ENCODE data around the gene DDX10.

The DDX10 gene

GRCh38 chr11:108939135-108939534, 274.3 kb downstream of the DDX10 start:
- no peak for DNase-seq (ENCODE audit: low spot score)

GRCh38 chr11:108943853-108944252, 279.0 kb downstream of the DDX10 start:
- no peak for DNase-seq (ENCODE audit: low spot score)

- DNase-seq (ENCODE audit: low spot score) = no peak
Observed at GRCh38 chr11:108944471-108945178, 279.8 kb downstream of the DDX10 start.

- DNase-seq (ENCODE audit: low spot score) = no peak
Observed at GRCh38 chr11:108945341-108945740, 280.5 kb downstream of the DDX10 start.

- no peak for DNase-seq (ENCODE audit: low spot score)
Observed at GRCh38 chr11:108947654-108948570, 283.0 kb downstream of the DDX10 start.

GRCh38 chr11:108958368-108959104, 293.7 kb downstream of the DDX10 start:
- DNase-seq (ENCODE audit: low spot score) = no peak

GRCh38 chr11:108959105-108959761, 294.4 kb downstream of the DDX10 start:
- no peak for DNase-seq (ENCODE audit: low spot score)

GRCh38 chr11:108959874-108960273, 295.0 kb downstream of the DDX10 start:
- no peak for DNase-seq (ENCODE audit: low spot score)

GRCh38 chr11:108960501-108960900, 295.6 kb downstream of the DDX10 start:
- no peak for DNase-seq (ENCODE audit: low spot score)

- DNase-seq (ENCODE audit: low spot score) = no peak
Observed at GRCh38 chr11:108961095-108961494, 296.2 kb downstream of the DDX10 start.

- no peak for DNase-seq (ENCODE audit: low spot score)
Observed at GRCh38 chr11:108963118-108963517, 298.2 kb downstream of the DDX10 start.

GRCh38 chr11:108965306-108966001, 300.6 kb downstream of the DDX10 start:
- no peak for DNase-seq (ENCODE audit: low spot score)

- no peak for DNase-seq (ENCODE audit: low spot score)
Observed at GRCh38 chr11:108966206-108966605, 301.3 kb downstream of the DDX10 start.

- no peak for DNase-seq (ENCODE audit: low spot score)
Observed at GRCh38 chr11:108966978-108967377, 302.1 kb downstream of the DDX10 start.

GRCh38 chr11:108967571-108967970, 302.7 kb downstream of the DDX10 start:
- DNase-seq (ENCODE audit: low spot score) = no peak

- DNase-seq (ENCODE audit: low spot score) = no peak
Observed at GRCh38 chr11:108970221-108970991, 305.5 kb downstream of the DDX10 start.

GRCh38 chr11:108973402-108974162, 308.7 kb downstream of the DDX10 start:
- DNase-seq (ENCODE audit: low spot score) = no peak

- no peak for DNase-seq (ENCODE audit: low spot score)
Observed at GRCh38 chr11:108975026-108975425, 310.2 kb downstream of the DDX10 start.

GRCh38 chr11:108975641-108976071, 310.8 kb downstream of the DDX10 start:
- DNase-seq (ENCODE audit: low spot score) = no peak
